ENCODE data around the gene ITPK1.

ITPK1 gene

GRCh38 chr14:93103392-93104080 is 12.2 kb downstream of the ITPK1 start:
- DNase-seq, result peak in 1 of 2 experiments; percentile 29

- DNase-seq, result no peak
Observed at GRCh38 chr14:93102141-93102540, 13.6 kb downstream of the ITPK1 start.

- no peak for DNase-seq
Observed at GRCh38 chr14:93101181-93101580, 14.5 kb downstream of the ITPK1 start.

GRCh38 chr14:93100570-93100969 is 15.2 kb downstream of the ITPK1 start:
- no peak for DNase-seq

- no peak for DNase-seq
Observed at GRCh38 chr14:93100100-93100499, 15.6 kb downstream of the ITPK1 start.

- DNase-seq, result no peak
Observed at GRCh38 chr14:93099643-93100042, 16.1 kb downstream of the ITPK1 start.

- DNase-seq, result no peak
Observed at GRCh38 chr14:93099196-93099595, 16.5 kb downstream of the ITPK1 start.

- DNase-seq, result no peak
Observed at GRCh38 chr14:93096691-93097322, 18.9 kb downstream of the ITPK1 start.

- DNase-seq, result no peak
Observed at GRCh38 chr14:93095742-93096510, 19.8 kb downstream of the ITPK1 start.

- no peak for DNase-seq
Observed at GRCh38 chr14:93094121-93094918, 21.4 kb downstream of the ITPK1 start.

- no peak for DNase-seq
Observed at GRCh38 chr14:93092606-93093556, 22.8 kb downstream of the ITPK1 start.

- no peak for DNase-seq
Observed at GRCh38 chr14:93091666-93092065, 24.1 kb downstream of the ITPK1 start.

- DNase-seq, result no peak
Observed at GRCh38 chr14:93090826-93091555, 24.7 kb downstream of the ITPK1 start.

GRCh38 chr14:93089521-93090269 is 26.0 kb downstream of the ITPK1 start:
- no peak for DNase-seq

GRCh38 chr14:93086441-93087055 is 29.2 kb downstream of the ITPK1 start:
- no peak for DNase-seq

GRCh38 chr14:93085911-93086310 is 29.8 kb downstream of the ITPK1 start:
- no peak for DNase-seq

GRCh38 chr14:93084866-93085857 is 30.6 kb downstream of the ITPK1 start:
- peak; percentile 28 to 34 for DNase-seq

- no peak for DNase-seq
Observed at GRCh38 chr14:93084402-93084801, 31.3 kb downstream of the ITPK1 start.

GRCh38 chr14:93083917-93084316 is 31.8 kb downstream of the ITPK1 start:
- no peak for DNase-seq
